Left renal cortex interstitium (tissue), 4 donors: ENCODE measurements around the gene C1orf94. TPM values are rescaled to one million over a fixed set of nuclear protein-coding genes. Genes with fewer than 3 reads are reported as not detected.

Experiments used
- DNase-seq, 4 donors: peaks; one replicate each; pipeline ENCODE4 v3.0.0-alpha.2; 2013; ENCODE audit warnings: low read depth in 4 of 4, low spot score in 2 of 4, missing footprints in 1 of 4
- polyA plus RNA-seq, 4 donors: library from polyadenylated mRNA; unstranded; fragments of 120-200 nt; gene quantifications; one replicate each; pipeline ENCODE4 v1.2.1, GENCODE V29; 2013; ENCODE audit not compliant: insufficient read length in 4 of 4

Gene C1orf94
- polyA plus RNA-seq, 4 donors = 0.13 TPM; not detected in 3

- DNase-seq = no peak
These were observed 60.6 kb downstream of the C1orf94 start for GRCh38 chr1:34237151-34237815.

GRCh38 chr1:34245967-34246366 is 69.3 kb downstream of the C1orf94 start:
- no peak for DNase-seq

GRCh38 chr1:34250342-34250741 is 73.6 kb downstream of the C1orf94 start:
- no peak for DNase-seq

- DNase-seq = no peak
These were observed 85.5 kb downstream of the C1orf94 start for GRCh38 chr1:34262023-34262853.

- no peak for DNase-seq
These were observed 86.2 kb downstream of the C1orf94 start for GRCh38 chr1:34262921-34263320.

- no peak for DNase-seq
These were observed 86.7 kb downstream of the C1orf94 start for GRCh38 chr1:34263406-34263805.

- no peak for DNase-seq
These were observed 88.7 kb downstream of the C1orf94 start for GRCh38 chr1:34265396-34265795.

GRCh38 chr1:34266127-34266951 is 89.6 kb downstream of the C1orf94 start:
- DNase-seq = no peak

- no peak for DNase-seq
These were observed 90.6 kb downstream of the C1orf94 start for GRCh38 chr1:34267326-34267725.

GRCh38 chr1:34268311-34268954 is 91.7 kb downstream of the C1orf94 start:
- DNase-seq = no peak

Other genes starting within 250 kb of the C1orf94 start
- 1 to 10 TPM in 2 of 4 donors, under 1 TPM in 2; 0.60 to 1.4 (median 0.92) TPM for gene CSMD2, start 11.7 kb upstream of the C1orf94 start, polyA plus RNA-seq